Osteocyte (in vitro differentiated cells): ENCODE data around the gene OSBPL7. TPM values are rescaled to one million over a fixed set of nuclear protein-coding genes. Genes with fewer than 3 reads are reported as not detected.

Source experiments
- DNase-seq: peaks from one replicate; pipeline ENCODE4 v3.0.0; 2021; ENCODE audit warnings: mixed read lengths; ENCODE audit not compliant: unreplicated experiment; ENCODE audit errors: extremely low spot score
- H3K27ac Mint-ChIP-seq: one replicate; pipeline ENCODE4 v1.8.0; 2021; ENCODE audit warnings: mild to moderate bottlenecking, mixed read lengths; ENCODE audit not compliant: unreplicated experiment
- H3K27me3 Mint-ChIP-seq: one replicate; pipeline ENCODE4 v1.8.0; 2021; ENCODE audit warnings: mixed read lengths; ENCODE audit not compliant: unreplicated experiment
- H3K36me3 Mint-ChIP-seq: one replicate; pipeline ENCODE4 v1.8.0; 2021; ENCODE audit warnings: mixed read lengths; ENCODE audit not compliant: unreplicated experiment
- H3K4me1 Mint-ChIP-seq: one replicate; pipeline ENCODE4 v1.8.0; 2021; ENCODE audit warnings: mixed read lengths; ENCODE audit not compliant: unreplicated experiment
- H3K4me3 Mint-ChIP-seq: one replicate; pipeline ENCODE4 v1.8.0; 2021; ENCODE audit warnings: mild to moderate bottlenecking, moderate library complexity, mixed read lengths; ENCODE audit not compliant: unreplicated experiment
- H3K9me3 Mint-ChIP-seq: one replicate; pipeline ENCODE4 v1.8.0; 2021; ENCODE audit warnings: mixed read lengths; ENCODE audit not compliant: unreplicated experiment
- total RNA-seq: library from RNA; stranded (reverse); gene quantifications from 2 replicates; pipeline ENCODE4 v1.2.1, GENCODE V29; 2021
- TF ChIP-seq, protein P1 (sequence below): fragments of 200-600 bp; sonication (generic); IDR thresholded peaks from 2 replicates; pipeline ENCODE4 v1.5.0; 2021; ENCODE audit warnings: antibody characterized with exemption, mild to moderate bottlenecking, moderate library complexity

Gene OSBPL7
- total RNA-seq, 1 donor from 2014 or later = 18.0 TPM

DNA sequence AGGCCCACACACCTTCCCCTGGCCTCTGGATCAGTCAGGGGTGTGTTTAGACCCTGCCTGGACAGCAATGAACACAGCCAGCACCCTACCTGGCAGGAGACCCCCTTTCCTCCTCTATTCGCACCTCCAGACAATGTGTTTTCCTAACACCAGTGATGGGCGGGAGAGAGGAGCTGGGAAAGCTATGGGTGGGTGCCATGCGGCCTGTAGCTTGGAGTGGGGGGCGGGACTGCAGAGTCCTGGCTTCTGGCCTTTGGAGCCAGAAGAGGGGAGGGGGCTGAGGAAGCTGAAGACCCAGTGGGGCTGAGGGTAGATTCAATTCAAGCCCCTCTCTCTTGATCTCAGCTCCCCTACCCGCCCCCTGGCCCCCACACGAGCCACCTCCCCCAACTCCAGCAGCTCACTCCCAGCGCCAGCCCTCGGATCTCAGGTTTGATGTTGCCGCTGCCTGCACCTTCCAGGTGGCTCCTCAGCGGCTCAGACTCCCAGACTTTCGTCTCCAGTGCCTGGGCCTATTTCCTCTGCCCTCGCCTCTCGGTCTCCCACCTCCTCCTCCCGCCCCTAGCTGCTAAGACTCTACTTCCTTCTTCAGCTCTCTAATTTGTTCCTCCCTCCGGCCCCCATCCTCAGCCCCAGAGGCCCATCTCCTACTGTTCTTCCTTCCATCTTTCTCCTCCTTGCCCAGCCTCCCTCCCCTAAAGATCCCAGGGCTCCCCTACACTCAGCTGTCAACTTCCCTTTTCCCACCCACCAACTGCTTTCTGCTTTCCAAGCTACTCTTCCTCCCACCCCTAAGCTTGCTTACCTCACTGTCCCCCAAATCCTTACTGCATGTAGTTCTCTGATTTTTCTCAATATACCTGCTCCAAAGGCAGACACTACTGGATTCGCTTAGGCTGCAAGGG is 36.2 kb upstream of the OSBPL7 start:
- Mint-ChIP-seq H3K4me3 (no peak overlapping the region), H3K27me3 (peaks cover 33% of the 10 kb centered on the region), H3K36me3 (no peaks in the 10 kb centered on the region), H3K4me1 (peaks cover 8% of the 10 kb centered on the region), H3K27ac (no peak overlapping the region), H3K9me3 (no peaks in the 10 kb centered on the region)
- TF ChIP-seq, protein P1, sequence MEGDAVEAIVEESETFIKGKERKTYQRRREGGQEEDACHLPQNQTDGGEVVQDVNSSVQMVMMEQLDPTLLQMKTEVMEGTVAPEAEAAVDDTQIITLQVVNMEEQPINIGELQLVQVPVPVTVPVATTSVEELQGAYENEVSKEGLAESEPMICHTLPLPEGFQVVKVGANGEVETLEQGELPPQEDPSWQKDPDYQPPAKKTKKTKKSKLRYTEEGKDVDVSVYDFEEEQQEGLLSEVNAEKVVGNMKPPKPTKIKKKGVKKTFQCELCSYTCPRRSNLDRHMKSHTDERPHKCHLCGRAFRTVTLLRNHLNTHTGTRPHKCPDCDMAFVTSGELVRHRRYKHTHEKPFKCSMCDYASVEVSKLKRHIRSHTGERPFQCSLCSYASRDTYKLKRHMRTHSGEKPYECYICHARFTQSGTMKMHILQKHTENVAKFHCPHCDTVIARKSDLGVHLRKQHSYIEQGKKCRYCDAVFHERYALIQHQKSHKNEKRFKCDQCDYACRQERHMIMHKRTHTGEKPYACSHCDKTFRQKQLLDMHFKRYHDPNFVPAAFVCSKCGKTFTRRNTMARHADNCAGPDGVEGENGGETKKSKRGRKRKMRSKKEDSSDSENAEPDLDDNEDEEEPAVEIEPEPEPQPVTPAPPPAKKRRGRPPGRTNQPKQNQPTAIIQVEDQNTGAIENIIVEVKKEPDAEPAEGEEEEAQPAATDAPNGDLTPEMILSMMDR = no peak
- no peak for DNase-seq

DNA sequence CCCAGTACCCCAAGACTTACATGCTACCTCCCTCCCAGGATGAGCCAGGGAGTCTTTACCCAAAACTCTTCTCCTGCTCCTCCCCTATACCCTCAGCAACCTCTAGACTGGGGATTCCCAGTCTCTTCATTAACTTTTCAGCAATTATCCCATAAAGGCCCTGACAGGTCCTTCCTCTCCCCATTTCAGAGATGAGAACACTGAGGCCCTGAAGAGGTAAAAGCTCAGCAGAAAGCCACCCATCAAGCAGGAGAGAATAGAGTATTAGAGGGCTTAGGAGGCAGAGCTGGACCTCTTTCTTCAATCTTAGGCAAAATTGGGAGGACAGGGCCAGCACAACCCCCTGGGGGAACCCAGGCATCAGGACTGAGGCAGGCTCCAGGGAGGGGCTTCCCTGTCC is 35.2 kb upstream of the OSBPL7 start:
- DNase-seq = no peak
- TF ChIP-seq, protein P1 = no peak
- no peaks in the 10 kb centered on the region for H3K9me3 Mint-ChIP-seq
- peaks cover 6% of the 10 kb centered on the region for H3K4me1 Mint-ChIP-seq
- H3K4me3 Mint-ChIP-seq = no peak overlapping the region
- no peak overlapping the region for H3K27ac Mint-ChIP-seq
- H3K36me3 Mint-ChIP-seq = no peaks in the 10 kb centered on the region
- peaks cover 43% of the 10 kb centered on the region for H3K27me3 Mint-ChIP-seq

DNA sequence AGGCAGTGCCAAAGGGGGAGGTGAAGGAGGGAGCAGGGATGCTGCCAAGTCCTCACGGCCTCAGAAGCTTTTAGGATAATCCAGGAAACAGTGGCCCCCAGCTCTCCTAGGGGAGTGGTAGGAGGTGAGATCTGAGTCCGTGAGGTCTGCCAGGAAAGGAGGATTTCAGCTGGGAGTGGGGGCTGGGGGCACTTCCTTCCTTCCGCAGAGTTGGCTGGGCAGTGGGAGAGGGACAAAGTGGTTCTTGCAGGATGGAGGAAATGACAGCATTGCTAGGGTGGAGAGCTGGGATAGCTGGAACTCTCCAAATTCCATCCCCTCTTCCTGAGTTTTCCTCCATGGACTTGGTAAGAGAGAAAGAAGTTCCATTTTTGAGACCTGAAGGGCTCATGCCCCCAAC is 34.1 kb upstream of the OSBPL7 start:
- Mint-ChIP-seq H3K4me3 (no peak overlapping the region), H3K9me3 (no peaks in the 10 kb centered on the region), H3K4me1 (peaks cover 8% of the 10 kb centered on the region), H3K27me3 (peaks cover 44% of the 10 kb centered on the region), H3K36me3 (no peaks in the 10 kb centered on the region), H3K27ac (no peak overlapping the region)
- DNase-seq = no peak
- TF ChIP-seq, protein P1 = no peak

DNA sequence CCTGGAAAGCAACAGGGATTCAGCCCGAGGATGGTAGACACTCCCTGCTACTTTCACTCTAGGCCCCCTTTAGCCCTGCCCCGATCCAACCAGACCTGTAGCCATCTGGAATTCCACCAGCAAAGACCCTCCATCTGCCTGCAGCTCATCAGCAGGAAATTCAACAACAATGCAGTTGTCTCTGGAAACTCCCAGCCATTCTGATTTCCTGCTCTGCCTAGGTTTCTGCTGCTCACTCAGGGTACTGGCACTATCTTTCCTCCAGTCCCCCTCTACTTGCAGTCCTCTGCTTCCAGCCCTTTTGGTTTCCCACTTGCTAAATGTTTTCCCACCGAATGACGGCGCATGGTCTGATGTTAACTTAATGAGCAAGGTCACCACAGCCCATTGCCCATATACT is 32.0 kb upstream of the OSBPL7 start:
- H3K27me3 Mint-ChIP-seq = peaks cover 55% of the 10 kb centered on the region
- TF ChIP-seq, protein P1 = no peak
- DNase-seq = no peak
- no peak overlapping the region for H3K27ac Mint-ChIP-seq
- H3K36me3 Mint-ChIP-seq = no peaks in the 10 kb centered on the region
- H3K4me3 Mint-ChIP-seq = no peak overlapping the region
- no peaks in the 10 kb centered on the region for H3K9me3 Mint-ChIP-seq
- H3K4me1 Mint-ChIP-seq = peaks cover 12% of the 10 kb centered on the region

DNA sequence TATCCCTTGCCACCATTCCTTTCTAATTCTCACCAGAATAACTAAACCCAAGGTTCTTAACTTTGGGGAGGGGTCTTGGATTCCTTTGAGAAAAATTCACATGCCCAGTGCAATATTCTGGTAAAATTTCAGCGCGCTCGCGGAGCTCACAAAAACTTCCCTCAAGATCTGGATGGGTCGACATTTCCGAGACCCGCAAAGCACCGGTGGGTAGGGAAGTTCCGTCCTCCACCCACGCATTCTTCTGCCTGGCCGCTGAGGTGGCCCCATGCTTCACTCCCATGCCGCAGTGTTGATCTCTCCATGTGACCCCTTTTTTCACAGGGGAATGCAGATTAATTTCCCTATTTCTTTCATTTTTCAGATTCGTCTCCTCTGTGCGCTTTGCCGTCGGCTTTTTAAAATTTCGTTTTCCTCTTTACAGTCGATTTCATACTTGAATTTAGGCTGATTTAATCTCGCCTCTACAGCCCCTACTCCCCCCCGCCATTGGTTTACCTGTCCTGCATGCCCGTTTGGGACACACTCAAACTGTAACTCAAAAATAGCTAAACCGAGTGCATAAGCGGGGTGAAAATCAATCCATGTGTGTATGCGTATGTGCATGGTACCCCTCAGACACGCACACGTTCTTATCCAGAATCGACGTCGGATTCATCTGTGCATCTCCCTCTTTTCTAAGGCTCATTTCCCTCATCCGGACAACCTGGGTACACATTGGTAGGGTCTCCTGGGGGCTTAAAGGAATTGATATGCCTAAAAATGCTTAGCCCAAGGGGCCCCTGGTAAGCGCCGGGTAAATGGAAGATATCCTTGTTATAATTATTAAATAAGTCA is 30.7 kb upstream of the OSBPL7 start:
- DNase-seq = no peak
- Mint-ChIP-seq H3K27me3 (peaks cover 58% of the 10 kb centered on the region), H3K36me3 (no peaks in the 10 kb centered on the region), H3K4me1 (peaks cover 13% of the 10 kb centered on the region), H3K9me3 (no peaks in the 10 kb centered on the region), H3K27ac (no peak overlapping the region), H3K4me3 (no peak overlapping the region)
- TF ChIP-seq, protein P1 = no peak
